8988T (cell line): ENCODE data around the gene WBP2.
A peak's percentile ranks its signal among the peaks of the same experiment; 100 is the strongest.
"Not testable (repeated sequence)": the region's sequence is repeated elsewhere in the genome, so short reads cannot be mapped to it uniquely, and the experiment has no call there.

Experiments
- DNase-seq: peaks from one replicate; pipeline ENCODE4 v3.0.0; 2011

The WBP2 gene

GRCh38 chr17:75865404-75866188 lies 10.5 kb upstream of the WBP2 start:
- DNase-seq: not testable (repeated sequence)

- not testable (repeated sequence) for DNase-seq
Observed at GRCh38 chr17:75864887-75865286, 9.8 kb upstream of the WBP2 start.

GRCh38 chr17:75864448-75864871 lies 9.3 kb upstream of the WBP2 start:
- no peak for DNase-seq

- DNase-seq: no peak
Observed at GRCh38 chr17:75861927-75862317, 6.8 kb upstream of the WBP2 start.

DNA sequence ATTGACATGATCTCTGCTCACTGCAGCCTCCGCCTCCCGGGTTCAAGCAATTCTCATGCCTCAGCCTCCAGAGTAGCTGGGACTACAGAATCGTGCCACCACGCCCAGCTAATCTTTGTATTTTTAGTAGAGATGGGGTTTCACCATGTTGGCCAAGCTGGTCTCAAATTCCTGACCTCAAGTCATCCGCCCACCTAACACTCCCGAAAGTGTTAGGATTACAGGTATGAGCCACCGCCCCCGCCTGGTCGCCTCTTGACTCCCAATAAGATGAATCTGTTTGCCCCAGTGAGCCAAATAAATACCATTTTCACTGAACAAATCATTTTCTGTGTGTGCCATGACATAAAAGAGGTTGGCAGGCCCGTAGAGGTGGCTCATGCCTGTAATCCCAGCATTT lies 4.2 kb upstream of the WBP2 start:
- not testable (repeated sequence) for DNase-seq

DNA sequence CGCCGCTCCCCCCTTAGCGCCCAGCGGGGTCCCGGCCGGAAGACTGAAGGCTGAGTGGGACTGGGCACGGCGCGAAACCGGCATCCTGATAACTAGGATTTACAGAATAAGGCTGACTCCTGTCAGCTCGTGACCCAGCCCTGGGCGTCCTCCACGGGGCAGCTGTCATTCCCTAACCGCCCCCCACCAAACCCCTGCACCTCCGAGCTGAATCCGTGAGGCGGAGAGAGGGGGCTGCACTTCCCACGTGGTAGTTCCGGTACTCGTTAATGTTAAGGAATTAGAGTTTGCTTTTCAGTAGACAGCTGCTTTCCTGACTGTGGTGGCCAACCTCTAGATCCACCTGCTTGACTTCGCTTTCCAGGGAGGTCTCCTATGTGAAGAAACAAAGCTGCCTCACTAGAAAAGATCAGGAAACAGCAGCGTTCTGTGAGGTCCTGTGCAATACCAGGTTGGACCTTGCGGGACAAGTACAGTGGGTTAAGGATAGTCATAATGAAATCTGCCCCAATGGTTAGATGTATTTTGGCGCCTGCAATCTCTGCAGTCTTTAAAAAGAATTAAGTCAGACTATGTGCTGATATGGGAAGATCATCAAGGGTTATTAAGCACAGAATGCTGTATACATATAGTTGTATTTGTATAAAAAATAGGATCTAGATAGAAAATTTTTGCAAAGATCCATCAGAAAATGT lies 1.1 kb upstream of the WBP2 start:
- no peak for DNase-seq

DNA sequence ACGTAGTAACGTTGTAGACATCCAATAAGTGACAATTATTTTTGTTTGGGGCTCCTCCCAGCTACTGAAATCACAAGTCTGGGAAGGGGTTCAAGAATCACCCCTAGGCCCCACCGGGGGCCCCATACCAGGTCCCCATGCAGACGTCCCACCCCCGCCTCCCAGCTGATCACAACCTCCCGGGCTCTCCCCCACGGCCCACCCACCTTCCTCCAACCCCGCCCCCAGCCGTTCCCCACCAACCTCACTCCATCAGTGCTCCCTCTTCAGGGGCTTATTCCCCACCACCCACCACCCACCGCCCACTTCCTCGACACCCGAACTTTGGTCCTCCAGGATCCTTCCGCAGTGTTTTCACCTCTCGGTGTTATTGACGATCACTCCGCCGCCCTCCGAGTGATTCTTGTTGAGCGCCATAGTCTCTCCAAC lies 240 bp downstream of the WBP2 start:
- DNase-seq: no peak

GRCh38 chr17:75854101-75854748 lies 910 bp downstream of the WBP2 start:
- DNase-seq: no peak

DNA sequence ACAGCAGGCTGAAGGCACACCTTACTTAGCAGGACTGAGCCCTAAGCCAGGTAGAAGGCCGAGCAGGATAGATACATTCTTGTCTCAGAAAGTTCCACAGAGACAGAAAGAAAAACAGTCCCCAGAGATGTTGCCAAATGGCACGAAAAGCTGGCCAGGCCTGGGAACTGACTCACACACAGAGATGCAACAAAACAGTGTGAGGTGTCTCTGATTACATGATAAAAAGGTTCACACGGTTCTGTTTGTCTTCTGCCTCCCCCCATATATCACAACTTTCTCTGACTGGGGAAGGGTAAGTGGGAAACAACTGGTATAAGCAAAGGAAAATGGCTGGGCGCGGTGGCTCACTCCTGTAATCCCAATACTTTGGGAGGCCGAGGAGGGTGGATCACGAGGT lies 1.7 kb downstream of the WBP2 start:
- DNase-seq: no peak

DNA sequence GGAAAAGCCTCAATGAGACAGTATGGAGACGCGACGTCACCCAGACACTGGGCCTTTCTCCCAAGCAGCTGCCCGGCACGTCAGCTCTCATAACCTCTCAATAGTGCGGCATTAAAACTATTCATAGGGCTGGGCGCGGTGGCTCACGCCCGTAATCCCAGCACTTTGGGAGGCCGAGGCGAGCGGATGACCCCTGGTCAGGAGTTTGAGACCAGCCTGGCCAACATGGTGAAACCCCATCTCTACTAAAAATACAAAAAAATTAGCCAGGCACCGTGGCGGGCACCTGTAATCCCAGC lies 3.5 kb downstream of the WBP2 start:
- not testable (repeated sequence) for DNase-seq

- DNase-seq: no peak
Observed at GRCh38 chr17:75850928-75851692, 4.0 kb downstream of the WBP2 start.

- no peak for DNase-seq
Observed at GRCh38 chr17:75849724-75850123, 5.4 kb downstream of the WBP2 start.

GRCh38 chr17:75849279-75849646 lies 5.9 kb downstream of the WBP2 start:
- DNase-seq: no peak

- peak; percentile 25 for DNase-seq
Observed at GRCh38 chr17:75848523-75849278, 6.4 kb downstream of the WBP2 start.

GRCh38 chr17:75847614-75848522 lies 7.3 kb downstream of the WBP2 start:
- no peak for DNase-seq

DNA sequence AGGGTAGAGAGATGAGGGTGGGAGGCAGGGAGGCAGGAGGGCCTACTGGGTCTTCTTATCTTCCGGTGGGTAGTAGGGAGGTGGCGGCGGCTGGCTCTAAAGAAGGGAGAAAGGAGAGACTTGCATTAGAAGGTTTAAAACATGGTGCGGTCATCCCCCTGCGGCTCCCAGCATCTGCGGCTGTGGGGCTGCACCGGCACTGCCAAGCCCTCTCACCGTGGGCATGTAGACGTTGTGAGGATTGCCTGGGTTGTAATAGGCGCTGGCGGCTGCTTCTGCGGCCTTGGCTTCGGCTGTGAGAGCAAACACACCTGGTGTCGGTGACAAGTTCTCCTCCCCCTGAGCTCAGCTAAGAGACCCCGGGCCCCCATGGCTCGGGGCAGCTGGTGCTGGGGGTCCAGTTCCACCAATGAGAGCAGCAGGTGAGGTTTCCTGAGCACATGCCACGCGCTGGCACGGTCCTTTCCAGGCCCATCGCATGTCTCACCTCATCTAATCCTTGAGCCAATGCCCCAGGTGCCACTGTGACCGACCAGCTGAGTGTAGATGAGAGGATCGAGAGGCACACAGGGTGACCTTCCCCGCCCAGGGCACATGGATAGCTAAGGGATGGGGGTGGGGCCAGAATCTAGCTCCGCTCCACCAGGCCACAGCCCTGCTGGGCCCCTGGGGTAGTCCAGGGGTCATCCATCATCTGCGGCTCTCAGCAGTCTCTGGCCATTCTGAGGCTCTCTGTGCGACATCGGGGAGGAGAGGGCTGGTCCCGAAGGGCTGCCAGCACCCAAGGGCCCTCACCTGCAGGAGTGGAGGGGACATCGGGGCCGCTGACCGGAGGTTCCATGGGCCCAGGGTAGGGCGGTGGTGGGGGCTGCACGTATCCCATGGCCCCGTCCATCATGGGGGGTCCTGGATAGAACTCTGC lies 8.2 kb downstream of the WBP2 start:
- DNase-seq: no peak

GRCh38 chr17:75845933-75846691 lies 9.0 kb downstream of the WBP2 start:
- no peak for DNase-seq

GRCh38 chr17:75845058-75845711 lies 9.9 kb downstream of the WBP2 start:
- DNase-seq: peak; percentile 49

DNA sequence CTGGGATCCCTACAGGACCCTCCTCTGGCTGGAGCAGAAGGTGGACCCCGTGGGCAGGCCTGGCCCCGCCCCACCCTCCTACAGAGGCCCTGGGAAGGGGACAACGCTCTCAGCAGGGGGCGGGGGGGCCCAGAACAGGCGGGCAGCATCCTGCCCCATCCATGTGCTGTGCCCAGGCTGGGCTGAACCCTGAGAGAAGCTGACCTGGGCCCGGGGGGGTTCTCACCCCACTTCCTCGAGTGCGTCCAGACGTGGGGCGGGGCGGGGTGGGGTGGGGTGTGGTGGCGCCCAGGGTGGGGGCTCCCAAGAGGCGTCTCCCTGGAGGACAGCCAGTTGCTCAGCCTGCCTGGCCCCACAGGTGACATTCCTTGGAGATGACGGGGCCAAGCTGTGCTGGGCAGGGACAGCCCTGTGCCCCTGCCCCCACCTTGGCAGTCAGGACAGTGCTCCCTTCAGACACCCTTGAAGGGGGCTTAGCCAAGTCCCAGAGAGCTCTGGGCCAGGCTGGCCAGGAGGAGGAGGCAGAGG lies 10.5 kb downstream of the WBP2 start:
- no peak for DNase-seq
